NCI-H146 treated with DMSO at 0.1 percent for 48 hours (cell line): ENCODE results near the gene SEC62.

Source experiments
- DNase-seq: peaks from one replicate; lab custom pipeline; 2025; ENCODE audit not compliant: unreplicated experiment; lab: John Stamatoyannopoulos, UW

Gene SEC62, protein sequence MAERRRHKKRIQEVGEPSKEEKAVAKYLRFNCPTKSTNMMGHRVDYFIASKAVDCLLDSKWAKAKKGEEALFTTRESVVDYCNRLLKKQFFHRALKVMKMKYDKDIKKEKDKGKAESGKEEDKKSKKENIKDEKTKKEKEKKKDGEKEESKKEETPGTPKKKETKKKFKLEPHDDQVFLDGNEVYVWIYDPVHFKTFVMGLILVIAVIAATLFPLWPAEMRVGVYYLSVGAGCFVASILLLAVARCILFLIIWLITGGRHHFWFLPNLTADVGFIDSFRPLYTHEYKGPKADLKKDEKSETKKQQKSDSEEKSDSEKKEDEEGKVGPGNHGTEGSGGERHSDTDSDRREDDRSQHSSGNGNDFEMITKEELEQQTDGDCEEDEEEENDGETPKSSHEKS

DNA sequence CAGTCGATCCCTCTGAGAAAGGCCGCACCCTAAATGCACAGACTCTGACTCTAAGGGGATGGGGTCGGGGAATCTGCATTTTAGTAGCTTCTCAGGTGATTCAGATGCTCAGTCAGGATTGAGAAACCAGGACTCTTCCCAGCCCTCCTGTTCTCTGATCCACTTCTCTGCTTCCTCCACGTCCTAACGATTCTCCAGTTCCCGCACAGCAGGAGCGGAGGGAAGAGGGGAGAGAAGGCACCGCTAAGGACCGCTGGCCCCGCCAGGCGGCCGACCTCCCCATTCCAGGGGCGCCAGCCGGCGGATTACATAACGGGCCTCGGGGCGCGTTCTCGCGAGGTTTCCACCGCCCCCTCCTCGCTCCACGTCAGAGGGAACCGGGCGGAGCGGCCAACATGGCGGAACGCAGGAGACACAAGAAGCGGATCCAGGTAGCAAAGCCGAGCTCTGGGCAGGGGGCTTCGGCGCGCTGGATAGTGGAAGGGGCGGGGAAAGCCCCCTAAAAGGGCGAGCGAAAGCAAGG is at the start of gene SEC62:
Gene SEC62, plus strand, starts transcription at position 380 of the 523 bp plus-strand sequence. Its CDS starts 16 bp downstream, at position 396.
- DNase-seq, result peak; percentile 93

DNA sequence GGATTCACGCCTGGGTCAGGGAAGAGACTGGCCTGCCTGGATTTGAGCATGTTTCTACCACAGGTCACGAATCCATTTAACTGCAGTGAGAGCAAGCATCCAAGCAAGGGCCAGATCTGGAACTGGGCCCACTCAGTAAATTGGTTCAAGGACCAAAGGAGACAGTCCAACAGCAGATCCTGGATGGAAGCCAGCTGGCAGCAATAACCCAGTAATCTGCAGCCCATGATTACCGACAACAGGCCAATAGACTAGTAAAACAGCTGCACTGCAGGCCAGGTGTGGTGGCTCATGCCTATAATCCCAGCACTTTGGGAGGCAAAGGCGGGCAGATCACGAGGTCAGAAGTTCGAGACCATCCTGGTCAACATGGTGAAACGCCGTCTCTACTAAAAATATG is 43.4 kb upstream of the SEC62 start:
- DNase-seq, result no peak

DNA sequence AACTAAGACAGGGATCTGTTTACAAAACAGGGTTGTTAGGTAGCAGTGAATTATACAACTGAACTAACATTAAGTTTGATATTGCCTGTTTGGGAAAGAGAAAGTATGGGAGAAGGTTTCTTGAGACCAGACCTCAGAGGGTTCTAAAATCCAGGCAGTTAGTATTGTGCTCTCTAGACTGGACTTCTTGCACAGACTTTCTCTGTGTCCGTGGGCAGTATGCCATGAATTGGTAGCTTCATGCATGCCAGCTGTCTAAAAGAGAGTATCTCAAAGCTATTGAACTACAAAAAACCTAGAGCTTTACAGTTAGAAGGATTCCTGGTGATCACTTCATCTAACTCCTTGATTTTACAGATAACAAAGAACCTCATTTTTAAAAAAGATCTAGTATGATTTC is 42.8 kb upstream of the SEC62 start:
- DNase-seq, result no peak

DNA sequence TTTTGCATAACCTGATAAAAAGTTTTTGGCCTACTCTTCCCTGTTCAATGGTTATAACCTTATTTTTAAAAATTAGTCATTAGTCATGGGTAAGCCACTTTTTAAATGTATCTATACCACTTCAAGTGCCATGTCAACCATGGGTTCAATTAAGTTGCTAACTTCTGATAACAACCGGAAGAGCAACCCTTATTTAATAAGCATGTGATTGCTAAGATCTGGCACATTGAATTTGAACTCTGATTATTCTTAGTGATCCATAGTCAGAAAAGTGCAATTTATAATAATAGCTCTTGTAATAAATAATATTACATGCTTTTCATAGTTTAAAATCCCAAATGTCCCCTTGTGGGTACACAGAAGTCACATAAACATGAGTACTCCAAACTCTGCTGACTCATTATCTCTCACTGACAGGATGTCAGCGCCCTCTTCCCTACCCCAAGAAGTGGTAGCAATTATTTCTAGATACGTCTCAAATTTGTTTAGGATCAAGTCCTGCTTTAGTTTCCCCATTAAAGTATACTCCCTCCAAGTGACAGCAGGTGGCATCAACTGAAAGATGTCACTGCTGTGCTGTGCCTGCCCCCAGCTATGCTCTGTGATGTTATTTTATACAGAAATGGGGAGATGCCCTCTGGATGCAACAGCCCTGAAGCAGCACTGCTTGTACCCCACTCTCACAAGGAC is 36.6 kb upstream of the SEC62 start:
- no peak for DNase-seq

DNA sequence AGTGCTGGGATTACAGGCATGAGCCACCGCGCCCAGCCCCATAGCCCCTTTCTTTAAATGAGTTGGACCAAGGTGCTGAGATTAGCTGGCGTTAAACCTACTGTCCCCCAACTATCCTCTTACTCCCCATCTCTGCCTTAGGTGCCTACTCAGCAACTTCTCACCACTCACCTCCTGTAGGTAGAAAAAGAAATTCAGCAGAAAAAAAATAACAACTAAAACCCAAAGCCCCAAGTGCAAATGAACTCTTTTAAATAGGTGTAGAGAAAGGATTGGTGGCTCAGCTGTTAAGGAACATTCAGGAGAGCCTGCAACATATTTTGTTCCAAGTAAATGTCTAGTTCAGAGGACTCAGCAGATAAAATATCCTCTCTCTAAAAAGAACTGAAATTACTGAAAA is 35.8 kb upstream of the SEC62 start:
- DNase-seq, result no peak

DNA sequence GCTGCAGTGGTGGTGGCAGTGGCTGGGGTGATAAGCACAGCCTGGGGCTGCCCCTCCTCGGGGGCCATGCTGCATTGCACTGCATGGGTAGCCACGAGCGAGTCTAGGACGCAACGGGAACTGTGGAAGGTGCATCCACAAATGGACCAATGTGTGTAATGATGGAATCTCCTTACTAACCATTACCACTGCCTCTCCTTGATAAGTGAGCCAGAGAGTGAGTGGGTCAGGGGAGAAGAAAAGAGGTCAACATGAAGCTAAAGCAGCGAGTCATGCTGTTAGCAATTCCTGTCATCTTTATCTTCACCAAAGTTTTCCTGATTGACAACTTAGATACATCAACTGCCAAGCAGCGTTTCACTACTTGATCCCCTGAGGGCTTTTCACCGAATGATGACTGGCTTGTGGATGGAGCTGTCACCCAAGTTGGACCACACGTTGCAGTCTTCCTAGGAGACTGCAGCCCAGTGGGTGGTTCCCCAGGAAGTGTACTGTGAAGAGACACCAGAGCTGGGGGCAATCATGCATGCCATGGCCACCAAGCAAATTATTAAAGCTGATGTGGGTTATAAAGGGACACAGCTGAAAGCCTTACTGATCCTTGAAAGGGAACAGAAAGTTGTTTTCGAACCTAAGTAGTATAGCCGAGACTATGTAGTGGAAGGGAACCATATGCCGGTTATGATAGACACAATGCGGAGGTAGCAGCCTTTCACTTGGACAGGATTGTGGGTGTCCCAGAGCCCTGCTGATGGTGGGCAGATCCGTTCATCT is 34.7 kb upstream of the SEC62 start:
- no peak for DNase-seq

DNA sequence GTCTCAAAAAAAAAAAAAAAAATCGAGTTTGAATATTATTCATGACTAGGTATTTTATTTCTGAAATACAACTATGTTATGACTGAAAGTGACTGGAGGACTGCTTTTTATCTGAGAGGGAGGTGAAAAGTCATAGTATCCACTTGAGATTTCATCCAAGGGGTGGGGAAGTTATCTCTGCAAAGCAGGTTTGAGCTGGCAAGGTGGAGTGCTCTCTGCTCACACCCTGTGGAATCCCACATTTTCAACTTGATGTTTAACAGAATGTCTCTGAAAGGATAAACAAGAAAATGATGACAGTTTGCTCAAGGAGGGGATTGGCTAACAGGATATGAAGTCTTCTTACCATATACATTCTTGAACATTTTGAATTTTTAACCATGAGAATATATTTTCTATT is 27.3 kb upstream of the SEC62 start:
- DNase-seq, result no peak

DNA sequence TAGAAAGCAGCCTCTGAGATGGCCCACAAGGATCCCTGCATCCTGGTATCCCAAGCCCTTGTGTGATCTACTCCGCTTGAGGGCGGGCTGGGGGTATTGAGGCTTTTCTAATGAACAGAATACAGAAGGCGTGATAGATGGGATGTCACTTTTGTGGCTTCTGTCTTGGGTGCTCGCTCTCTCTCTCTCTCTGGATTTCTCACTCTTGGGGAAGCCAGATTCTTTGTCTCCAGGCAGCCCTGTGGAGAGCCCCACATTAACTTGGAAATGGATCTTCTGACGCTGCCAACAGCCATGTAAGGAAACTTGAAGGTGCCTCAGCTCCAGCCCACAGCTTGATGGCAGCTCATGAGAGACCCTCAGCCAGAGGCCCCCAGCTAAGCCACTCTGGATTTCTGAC is 26.9 kb upstream of the SEC62 start:
- no peak for DNase-seq

DNA sequence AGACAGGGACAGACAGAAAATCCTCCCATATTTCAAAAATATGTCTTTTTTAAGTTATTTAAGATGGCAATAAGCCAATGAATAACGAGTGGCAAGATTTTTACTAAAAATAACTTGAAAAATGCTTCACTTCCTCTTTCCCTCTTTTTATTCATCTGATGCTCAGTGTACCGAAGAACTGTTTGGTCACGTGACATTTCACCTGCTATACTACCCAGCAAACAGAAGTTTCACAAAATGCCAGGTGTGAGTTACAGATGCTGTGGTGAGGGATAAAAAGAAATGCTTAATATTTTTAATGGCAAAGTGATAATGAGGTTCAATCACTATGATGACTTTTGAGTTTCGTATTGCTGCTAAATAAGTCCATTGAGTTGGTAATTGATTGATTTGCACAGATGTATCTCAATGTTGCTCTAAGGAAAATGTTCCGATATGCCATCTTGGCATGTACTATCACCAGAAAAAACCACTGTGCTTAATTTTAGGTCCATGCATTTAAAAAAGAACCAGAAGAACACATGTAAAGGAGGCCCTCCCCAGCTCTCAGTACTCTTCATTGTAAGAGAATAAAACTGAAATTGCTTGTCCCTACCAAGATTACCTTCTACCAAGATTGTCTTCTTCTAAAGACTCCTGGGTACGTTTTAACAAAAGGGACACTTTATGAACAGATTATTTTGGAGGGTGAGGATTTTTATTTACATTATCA is 26.0 kb upstream of the SEC62 start:
- peak; percentile 34 for DNase-seq

DNA sequence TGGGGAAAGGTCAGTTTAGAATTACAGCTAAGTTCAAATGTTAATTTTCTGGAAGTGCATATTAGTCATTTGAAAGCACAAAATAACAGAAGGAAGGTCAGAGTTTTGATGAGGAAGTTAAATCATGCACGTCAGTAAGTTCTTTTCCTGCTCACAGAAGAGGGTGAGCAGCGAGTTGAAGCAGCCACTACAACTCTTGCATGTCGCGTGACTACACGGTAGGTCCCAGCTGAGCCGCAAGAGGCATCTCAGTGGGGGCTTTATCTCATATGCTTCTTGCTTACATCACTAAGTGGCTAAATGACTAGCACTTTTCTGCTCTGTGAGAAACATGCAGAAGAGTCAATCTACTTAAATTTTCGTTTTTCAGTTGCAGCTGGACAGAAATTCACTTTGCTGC is 21.3 kb upstream of the SEC62 start:
- DNase-seq, result no peak

DNA sequence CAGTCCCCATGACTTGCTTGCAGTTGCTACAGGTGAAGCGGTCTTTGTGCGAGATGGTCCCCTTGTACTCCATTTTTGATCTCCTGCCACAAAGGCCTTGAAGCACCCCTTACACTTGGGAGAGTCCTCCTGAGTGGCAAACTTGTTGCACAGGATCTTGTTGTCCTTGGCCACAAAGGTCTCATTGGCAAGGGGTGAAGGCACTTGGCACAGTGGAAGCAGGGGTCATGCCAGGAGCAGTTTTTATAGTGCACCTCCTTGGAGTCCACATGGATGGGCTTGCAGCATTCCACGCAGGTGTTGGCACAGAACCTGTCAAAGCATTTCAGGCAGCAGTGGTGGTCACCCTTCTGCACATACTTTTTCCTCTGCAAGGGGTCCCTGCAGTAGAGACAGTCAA is 20.3 kb upstream of the SEC62 start:
- no peak for DNase-seq

DNA sequence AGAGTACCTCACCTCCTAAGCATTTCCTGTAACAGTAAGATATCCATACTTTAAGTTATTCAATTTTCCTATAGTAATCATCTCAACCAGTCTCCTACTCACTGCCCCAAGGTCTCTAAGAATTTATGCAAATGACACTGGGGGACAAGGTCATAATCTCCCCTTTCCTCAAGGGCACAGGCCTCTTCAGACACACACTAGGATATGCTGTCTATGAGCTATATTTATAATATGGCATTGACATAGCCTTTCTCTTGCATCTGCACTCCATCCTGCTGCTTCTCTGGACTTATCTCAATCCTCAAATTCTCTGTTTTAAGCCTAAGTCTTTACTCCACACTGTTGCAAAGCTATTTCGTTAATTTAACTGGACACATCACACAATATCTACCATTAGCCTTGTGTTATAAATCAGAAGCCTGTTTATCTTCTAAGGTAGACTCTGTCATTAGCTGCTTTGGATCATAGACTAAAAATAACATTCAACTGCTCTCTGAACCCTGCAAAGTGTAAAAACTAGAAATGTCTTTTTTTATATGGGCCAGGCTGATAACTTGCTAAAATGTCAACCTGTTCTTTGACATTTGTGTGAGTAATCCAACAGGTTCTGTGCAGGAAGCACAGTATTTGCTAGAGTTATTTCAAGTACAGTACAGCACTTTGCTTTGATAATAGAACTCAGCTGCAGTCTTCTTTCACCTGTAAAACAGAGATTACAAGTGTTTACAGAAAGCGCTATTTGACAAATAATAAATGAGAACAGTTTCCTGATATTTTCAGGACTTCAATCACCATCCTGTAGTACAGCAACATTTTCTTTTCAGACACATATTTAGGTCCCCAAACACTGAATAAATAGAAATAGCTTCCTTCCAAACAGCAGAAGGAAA is 17.8 kb upstream of the SEC62 start:
- DNase-seq, result peak; percentile 41

DNA sequence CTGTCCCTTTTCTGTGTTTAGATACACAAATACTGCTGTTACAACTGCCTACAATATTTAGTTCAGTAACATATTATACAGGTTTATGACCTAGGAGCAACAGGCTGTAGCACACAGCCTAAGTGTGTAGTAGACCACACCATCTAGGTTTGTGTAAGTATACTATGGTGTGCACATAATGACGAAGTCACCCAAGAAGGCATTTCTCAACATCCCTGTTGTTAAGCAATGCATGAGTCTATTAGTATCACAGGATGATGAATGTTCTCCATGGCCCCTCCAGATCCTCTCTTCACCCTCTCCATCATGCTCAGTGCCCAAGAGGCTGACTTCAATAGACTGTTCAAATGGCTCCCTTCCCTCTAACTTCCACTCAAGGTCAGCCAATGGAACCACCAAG is 14.6 kb upstream of the SEC62 start:
- DNase-seq, result no peak

DNA sequence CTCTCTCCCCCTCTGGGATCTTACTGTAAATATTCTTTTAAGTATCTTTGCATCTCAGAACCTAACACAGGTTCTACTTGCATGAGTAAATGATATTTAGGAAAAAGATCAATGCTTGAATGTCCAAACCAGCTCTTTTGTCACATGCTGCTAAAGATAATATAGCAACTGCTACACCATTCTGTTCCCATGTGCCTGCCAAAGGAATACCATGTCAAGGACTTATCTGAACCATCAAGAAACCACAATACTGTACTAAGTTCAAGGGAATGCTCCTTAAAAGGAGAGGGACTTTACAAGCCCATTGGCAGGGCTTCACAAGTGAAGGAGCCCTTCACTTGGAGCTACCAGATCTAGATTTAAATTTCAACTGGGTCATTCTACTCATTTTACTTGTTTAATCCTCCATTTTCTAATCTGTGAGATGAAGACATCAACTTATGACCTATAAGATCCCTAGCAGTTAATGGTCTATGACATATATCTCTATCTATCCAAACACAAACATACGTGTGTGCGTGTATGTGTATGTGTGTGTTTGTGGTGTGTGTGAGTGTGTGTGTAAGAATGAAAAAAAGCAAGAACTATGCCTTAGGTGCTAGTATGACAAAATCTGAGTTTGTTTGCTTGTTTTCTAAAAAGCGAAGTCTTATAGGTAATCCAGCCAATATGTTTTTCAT is 13.0 kb upstream of the SEC62 start:
- no peak for DNase-seq

DNA sequence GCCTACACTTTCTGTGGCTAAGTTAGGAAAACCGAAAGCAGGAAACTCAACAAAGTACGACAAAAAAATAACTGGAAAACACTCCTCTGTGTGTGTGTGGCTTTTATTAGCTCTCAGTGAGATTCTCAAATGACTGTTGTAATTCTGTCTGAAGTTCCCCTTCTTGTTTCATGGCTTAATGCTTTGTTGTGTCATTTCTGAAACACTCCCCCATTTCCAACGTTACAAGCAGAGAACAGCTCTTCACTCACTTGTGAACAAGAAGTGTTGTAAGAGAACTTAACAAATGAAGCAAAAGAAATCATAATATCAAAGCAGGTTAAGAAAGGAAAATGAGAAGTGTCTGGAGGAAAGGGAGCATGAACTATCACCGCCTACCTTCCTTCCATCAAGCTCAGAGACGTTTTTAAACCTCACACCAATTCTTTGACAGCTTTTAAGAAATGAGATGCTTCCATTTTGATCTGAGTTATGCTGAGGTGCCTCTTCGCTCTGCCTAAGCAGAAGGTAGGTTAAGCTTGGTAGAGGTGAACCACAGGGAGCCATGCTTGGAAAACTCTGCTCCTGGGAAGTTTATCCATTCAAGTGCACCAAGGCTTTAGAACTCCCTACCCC is 12.4 kb upstream of the SEC62 start:
- no peak for DNase-seq

DNA sequence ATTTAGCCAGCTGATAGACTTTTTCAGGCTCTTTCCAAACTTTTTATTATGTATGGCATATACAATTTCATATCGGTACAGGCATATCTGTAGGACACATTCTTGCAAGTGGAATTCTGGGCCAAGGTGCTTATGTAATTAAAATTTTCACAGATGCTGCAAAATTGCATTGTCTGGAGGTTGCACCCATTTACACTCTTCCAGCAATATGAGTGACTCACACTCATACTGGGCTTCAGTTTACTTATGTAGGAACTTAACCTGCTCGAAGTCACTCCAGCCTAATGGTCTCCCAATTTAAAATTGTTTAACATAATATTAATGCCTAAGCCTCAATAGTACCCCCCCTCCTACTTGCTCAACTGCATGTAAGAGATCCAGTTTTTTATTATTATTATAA is 11.2 kb upstream of the SEC62 start:
- DNase-seq, result no peak

DNA sequence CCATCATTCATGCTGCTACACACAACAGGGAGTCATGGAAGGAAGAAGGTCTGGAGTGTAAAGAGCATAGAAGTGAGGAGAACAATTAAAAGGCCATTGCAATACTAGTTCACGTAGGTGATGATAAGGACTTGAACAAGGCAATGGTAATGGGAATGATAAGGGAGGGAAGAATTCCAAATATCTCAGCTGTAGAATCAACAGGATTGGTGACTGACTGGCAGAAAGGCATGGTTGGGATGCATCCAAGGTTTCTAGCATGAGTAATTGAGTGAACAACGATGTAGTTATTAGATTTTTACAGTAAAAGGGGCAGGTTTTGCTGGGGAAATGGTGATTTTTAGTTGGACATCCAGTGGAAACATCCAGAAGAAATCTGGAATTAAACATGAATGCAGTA is 2.4 kb upstream of the SEC62 start:
- no peak for DNase-seq

DNA sequence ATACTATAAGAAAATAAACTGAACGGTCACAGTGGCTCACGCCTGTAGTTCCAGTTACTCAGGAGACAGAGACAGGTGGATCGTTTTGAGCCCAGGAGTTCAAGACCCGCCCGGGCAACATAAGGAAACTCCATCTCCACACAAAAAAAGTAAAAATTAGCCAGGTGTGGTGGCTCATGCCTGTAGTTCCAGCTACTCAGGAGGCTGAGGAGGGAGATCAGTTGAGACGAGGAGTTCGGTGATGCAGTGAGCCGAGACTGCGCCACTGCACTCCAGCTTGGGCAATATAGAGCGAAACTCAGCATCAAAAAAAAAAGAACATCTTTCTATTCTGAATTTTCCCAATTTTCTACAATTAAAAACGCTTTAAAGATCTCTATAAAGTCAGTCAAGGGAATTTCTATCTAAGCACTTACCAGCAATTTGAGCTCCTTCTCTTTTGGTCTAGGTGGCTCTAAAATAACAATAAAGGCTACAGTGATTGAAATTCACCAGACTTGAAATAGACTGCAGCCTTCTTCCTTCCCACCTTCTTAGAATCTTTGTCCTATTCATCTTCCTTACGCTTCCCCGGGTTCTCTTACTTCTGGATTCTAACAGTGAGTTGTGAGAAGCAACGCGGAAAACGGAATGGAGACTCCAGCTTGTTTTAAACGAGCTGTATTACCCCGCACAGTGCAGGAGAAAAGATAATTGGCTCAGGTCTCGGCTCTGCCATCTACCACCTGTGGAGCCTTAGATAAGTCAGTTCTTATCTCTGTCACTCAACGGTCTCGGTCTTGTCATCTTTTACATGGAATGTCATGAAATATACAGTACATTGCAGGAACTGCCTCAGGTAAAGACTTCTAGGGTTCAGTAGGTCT is 812 bp upstream of the SEC62 start:
- peak; percentile 85 for DNase-seq
